Urothelium cell line (cell line): ENCODE results near the gene AGAP1.

Source experiments
- DNase-seq: peaks from one replicate; pipeline ENCODE4 v3.0.0; 2011; ENCODE audit warnings: low spot score, mixed read lengths
- FAIRE-seq: peaks from 2 replicates; lab custom pipeline; 2011; peaks lifted over from hg19 to GRCh38; lab: Jason Lieb, UNC

Gene AGAP1

DNA sequence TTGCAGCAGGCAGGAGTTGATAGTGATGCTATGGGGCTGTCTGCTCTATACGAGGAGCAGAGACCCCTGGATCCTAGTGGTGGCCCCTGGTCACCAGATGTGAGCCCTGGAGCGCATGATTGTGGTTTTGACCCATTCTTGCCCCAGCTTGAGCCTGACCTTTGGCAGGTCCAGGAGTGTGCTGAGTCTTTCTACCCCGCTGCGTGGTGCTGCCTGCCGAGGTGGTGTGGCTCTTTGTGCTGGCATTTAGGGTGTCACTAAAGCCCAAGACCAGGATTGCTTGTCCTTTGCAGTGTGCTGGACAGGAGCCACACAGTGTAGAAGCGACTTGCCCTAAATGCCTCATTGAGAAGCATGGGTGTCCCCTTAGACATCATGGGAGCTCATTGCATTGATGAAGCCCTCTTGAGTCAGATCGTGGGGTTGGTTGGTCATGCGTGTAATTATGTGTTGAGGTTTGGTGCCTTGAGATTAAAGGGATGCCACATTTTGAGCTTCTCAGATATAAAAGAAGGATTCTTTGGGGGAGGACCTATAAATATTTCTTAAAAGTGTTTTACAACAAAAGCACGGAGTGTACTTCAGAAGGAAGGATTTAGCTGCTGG is 88.3 kb downstream of the AGAP1 start:
- no peak for FAIRE-seq
- no peak for DNase-seq

DNA sequence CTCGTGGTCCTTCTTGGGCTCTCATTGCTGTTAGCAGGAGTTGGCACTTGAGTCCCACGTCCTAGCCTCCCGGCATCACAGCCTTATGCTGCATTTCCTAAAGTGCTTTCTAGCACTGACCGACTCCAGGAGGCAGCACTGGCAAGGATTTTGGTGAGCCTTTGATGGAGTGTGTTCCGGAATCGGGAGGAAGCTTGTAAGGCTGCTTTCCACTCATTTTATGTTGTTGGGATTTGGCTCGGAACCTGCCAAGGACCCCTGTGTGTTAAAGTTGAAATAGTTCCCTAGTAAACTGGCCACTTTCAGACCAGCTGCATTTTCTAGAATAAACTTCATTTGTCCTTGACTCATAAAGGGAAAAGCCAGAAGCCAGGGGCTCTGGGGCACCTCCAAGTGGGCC is 88.9 kb downstream of the AGAP1 start:
- no peak for FAIRE-seq

DNA sequence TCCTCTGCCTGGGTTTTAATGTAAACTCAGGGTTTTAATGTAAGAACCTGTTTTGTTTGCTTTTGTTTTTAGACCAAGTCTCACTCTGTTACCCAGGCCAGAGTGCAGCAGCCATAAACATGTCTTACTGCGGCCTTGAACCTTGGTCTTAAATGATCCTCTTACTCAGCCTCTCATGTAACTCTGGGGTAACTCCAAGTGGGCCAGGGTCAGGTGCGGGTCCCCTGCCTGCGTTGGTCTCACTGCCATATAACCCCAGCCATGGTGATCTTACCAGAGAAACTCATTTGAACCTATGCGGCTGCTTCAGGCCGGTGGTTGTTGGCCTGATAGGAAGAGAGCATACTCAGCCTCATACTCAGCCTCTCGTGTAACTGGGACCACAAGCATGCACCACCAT is 89.3 kb downstream of the AGAP1 start:
- DNase-seq = no peak
- no peak for FAIRE-seq

More for the DNA sequence above, 88.9 kb downstream of the AGAP1 start:
- DNase-seq = no peak

DNA sequence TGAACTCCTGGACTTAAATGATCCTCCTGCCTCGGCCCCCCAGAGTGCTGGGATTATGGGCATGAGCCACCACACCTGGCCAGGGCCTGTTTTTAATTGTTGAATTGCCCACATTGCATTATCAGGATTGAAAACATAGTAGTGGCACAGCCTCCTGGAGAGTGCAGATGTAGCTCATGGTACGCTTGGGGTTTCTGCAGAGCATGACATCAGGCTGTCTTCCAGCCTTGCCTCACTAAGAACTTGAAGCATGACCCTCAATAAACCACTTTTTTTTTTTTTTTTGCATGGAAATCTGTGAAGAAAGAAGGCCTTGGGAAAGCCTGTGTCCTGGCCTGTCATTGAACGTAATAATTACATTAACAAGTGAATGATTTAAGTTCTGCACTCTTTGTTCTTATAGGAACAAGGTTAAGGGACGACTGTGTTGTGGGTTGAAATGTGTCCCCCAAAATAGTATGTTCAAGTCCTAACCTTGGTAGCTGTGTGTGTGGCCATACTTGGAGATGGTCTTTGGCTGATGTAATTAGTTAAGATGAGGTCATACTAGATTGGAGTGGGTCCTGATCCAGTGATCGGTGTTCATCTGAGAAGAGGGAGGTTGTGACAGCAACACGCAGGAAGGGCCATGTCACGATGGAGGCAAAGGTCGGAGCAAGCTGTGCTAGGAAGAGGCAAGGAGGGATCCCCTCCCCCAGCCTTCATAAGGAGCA is 90.2 kb downstream of the AGAP1 start:
- no peak for FAIRE-seq

DNA sequence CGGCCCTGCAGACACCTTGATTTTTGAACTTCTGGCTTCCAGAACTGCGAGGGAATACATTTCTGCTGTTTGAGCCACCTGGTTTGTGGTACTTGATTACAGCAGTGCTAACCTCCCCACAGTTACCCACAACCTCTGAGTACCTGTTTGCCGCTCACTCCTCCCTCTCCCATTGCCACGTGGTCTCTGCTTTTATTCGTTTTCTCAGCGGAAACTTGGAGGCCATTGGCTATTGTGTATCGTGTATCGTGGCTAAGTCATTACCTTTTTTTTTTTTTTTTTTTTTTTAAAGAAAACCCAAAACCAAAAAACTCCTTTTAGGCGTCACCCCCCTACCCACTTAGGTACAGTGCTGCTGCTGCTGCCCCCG is 90.8 kb downstream of the AGAP1 start:
- DNase-seq (no peak), FAIRE-seq (no peak)

More for the DNA sequence above, 90.2 kb downstream of the AGAP1 start:
- DNase-seq = no peak

DNA sequence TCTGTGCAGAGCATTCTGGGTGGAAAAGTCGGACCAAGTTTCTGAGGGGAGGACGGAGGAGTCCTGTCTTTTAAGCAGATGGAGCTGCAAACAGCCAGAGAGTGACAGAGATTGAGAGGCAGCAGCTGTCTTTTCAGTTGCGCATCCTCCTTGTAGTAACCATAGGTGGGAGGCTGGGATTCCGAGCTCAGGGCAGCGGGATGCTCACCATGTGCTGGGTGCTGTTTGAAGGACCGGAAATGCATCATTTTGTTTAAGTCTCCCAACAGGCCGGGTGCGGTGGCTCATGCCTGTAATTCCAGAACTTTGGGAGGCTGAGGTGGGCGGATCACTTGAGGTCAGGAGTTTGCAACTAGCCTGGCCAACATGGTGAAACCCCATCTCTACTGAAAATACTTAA is 93.4 kb downstream of the AGAP1 start:
- FAIRE-seq (no peak), DNase-seq (no peak)

DNA sequence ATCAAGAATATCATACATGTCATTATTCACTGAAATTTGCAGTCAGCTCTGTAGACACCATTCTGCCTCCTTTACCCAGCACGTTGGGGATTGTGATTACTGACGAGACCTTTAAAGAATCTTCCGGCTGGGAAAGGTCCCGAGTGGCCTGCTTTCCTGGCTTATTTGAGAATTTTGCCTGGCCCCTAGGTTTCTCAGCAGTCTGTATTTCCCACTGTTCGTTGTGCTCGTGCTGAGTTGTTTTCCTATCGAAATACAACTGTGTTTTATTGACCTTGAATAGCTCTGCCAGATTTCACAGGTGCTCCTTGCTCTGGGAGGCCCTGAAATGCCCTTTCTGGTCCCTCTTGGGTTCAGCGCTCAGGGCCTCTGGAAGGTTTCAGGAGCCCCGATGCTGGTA is 94.9 kb downstream of the AGAP1 start:
- no peak for FAIRE-seq
- no peak for DNase-seq

DNA sequence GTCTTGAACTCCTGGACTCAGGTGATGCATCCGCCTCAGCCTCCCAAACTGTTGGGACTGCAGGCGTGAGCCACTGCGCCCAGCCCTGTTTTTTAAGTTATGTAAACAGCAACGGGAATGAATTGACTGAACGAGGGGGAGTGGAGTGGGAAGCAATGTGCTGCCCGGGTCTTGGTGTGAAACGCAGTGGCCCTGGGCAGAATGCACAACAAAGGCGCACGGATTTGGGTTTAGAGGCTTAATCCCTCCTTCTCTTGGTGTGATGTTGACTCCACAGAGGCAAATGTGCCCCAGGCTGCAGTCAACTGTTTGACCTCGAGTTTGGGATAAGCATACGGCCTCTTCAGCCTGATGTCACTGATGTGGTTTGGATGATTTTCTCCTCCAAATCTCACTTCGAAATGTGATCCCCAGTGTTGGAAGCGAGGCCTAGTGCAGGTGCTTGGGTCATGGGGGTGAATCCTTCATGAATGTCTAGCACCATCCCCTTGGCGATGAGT is 97.4 kb downstream of the AGAP1 start:
- no peak for DNase-seq
- no peak for FAIRE-seq

DNA sequence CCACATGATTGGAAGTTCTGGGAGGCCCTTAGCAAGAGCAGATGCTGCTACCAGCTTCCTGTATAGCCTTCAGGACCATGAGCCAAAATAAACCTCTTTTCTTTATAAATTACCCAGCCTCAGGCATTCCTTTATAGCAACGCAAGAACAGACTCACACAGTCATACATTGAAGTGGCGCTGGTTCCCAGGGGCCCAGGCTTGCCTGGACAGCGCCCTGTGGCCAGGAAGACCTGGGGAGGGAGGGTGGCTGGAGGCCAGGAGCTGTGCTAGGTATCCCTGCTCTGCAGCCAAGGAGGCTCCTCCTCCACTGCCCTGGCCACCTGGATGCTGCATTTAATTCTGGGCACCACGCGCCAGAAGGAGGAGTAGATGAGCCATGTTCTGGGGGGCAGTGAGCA is 98.1 kb downstream of the AGAP1 start:
- peak; percentile 67 for DNase-seq
- no peak for FAIRE-seq

DNA sequence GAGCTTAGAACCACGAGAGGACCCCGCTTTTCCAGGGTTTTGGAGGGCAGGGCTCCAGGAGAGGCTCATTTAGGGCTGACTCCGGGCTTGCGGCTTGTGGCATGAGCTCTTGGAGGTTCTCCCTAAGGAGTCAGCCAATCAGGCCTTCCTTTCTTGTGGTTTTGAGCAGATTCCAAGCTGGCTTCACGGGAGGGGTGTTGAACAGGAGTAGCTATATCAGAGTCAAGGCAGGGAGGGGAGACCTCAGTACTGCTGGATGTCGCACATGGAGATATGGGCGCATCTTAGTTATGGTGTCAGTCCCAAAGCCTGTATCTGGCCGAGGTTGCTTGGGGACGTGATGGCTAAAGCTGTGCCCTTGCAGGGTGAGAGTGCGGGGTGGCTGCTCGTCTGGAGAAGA is 98.6 kb downstream of the AGAP1 start:
- DNase-seq (peak; percentile 65), FAIRE-seq (no peak)

DNA sequence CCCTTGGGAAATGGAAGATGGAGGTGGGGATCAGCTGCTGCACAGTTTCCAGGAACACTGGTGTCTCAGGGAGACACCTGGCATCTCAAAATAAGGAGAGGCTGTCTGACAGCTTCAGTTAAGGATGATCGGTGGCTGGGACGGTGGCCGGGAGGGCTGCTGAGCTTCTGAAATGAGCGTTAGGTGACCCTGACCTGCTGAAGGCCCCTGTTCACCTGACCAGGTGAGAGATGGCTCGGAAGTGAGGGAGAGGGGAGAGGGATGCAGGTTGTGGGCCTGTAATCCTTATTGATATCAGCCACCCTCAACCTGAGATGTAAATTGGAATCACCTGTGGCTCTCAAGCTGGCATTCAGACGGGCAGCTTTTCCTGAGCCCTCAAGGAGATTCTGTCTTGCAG is 99.0 kb downstream of the AGAP1 start:
- DNase-seq = no peak
- FAIRE-seq = no peak

DNA sequence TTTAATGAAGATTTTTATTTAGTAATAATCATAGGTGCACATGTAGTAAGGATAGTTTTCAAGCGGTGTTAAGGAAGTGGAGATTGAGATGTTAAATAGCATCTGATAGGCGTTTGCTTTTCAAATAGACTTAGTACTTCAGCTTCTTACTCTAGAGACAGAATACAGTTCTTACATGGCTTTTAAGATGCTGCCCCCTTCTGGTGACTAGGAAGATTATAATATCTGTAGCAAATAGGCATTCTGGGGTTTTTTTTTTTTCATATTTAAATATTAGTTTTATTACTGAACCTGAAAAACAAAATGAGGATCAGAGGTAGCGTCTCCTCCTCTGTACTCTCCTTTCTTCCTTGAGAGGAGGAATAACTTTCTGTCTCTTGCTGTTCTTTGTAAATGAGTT is 100.2 kb downstream of the AGAP1 start:
- DNase-seq (peak; percentile 60), FAIRE-seq (no peak)

DNA sequence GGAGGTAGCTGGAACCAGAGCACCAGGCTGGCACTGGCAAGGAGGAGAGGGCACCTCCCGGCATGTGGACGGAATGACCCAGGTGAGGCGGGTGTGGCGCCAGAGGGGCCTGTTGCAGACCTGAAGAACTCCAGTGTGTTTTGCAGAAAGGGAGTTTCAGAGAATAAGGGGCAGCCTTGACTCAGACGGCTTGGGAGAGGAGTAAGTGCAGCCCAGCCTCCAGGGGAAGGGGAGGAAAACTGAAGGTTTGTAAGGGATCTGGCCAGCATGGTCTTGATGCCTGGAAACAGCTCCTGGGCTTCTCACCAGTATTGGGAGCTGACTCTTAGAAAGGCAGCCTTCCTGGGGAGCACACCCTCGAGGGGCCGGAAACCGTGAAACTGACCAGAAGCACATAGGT is 101.1 kb downstream of the AGAP1 start:
- no peak for DNase-seq
- no peak for FAIRE-seq

DNA sequence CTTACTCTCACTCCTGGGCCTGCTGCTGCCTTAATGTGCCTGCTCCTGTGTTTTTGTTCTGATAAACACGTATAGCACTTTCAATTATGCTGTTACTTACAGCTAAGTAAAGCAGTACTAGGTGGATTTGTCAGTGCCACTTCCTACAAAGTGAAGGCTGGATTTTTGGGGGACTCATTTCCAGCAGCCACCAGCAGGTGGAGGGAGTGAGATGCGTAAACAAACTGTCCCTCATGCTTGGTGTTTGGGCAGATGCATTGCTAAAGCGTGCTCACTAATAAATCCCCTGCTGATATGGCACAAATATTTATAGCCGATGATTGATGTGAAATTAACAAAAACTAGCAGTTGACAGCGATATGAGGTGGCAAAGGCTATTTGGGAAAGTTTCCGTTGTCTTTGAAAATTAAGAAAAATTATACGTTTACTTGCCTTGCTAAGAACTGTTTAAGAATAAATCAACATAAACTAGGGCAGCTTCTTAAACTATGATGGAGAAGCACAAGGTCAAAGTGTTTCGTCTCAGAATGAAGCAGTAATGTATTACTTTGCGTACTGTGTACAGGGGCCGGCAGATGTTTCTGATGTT is 101.7 kb downstream of the AGAP1 start:
- FAIRE-seq (peak; percentile 32), DNase-seq (peak; percentile 64)

DNA sequence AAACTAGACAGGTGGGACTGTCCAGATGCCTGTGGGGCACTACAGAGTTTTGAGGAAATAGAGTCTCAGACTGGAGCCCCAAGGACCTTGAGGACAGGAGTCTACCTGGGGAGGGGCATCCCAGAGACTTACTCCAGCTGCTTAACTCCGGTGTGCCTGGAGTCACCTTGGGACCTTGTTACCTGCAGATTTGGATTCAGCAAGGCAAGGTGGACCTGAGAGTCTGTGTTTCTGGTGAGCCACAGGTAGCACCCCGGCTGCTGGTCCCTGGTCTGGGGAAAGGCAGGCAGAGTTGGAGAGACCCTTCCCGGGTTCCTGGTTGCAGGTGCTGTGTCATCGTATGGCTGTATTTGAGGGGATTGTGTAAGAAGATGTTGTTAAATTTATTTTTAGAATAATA is 102.4 kb downstream of the AGAP1 start:
- FAIRE-seq = no peak
- DNase-seq = no peak

DNA sequence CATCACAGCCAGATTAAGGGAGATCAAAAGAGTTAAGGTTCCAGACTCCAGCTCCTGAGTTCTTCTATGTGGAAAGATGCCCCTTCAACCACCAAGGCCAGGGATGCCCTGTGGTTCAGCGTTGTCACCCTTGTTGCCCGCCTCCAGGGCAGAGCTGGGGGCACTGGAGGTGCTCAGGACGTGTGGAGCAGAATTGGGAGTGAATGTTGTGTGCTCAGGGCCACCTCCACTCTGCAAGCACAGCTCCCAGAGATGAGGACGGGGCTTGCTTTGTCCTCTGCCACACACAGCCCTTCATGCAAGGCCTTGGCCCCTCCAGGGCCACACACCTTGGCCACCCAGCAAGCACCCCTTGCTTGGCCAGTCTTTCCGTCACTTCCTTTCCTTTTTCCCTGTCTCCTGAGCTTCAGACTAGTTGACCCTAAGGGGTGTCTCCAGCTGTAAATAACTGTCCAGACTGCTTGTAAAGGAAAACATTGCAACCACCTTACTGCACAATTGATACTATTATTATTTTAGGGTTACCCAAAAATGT is 103.3 kb downstream of the AGAP1 start:
- DNase-seq (no peak), FAIRE-seq (no peak)

DNA sequence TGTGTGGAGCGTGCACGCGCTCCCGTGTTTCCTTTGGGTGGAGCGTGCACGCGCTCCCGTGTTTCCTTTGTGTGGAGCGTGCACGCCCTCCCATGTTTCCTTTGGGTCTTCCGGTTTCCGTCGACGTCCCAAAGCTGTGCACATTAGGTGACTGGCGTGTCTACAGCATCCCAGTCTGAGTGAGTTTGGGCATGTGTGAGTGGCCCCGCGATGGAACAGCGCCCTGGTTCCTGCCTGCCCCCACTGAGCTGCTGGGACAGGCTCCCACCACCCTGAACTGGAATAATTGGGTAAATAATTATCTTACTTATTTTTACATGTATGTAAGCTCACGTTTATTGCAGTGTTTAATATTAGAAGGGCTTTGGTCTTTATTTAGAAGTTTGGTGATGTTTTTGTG is 104.2 kb downstream of the AGAP1 start:
- no peak for FAIRE-seq

DNA sequence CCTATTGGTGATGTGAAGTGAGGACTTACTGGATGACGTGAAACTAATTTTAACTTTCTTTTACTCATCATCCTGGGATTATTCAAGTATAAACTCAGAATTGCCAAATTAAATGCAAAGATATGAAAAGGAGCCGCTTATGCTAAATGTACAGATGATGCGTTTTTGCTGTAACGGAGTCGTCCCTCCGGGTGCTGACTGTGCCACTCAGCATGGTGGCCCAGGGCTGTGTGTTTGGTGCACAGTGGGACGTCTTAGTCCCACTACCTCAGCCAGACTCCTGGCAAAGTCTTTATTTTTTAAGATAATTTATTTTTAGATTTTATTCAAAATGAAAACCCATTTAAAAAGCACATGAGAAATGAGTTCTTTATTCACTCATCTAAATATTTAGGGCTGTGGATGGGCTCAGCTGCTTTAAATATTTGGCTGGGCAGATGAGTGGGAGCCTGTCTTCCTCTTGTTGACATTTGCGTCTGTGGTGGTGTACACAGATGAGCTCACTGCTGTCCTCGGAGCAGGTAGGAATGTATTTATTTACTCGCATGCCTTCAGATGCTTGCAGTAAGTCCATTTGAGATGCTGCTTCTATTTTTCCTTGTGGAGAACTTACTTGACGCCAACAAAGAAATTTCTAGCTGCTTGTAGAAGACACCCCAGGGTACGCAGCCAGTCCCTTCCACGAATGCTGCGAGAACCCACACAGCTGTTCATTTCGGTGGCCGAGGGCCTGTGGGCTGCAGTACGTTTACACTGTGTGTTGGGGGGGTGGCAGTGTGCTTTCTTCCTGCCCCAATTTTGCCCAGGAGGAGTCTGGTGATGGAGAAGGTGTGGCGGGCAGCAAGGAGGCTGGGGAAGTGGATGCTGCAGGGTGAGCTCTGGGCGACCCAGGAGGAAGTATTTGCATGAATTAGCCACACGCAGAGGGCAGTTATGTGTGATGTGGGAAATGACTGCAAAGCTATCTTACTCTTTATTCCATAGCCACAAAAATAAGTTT is 105.0 kb downstream of the AGAP1 start:
- FAIRE-seq = no peak
- no peak for DNase-seq

More for the DNA sequence above, 104.2 kb downstream of the AGAP1 start:
- no peak for DNase-seq

DNA sequence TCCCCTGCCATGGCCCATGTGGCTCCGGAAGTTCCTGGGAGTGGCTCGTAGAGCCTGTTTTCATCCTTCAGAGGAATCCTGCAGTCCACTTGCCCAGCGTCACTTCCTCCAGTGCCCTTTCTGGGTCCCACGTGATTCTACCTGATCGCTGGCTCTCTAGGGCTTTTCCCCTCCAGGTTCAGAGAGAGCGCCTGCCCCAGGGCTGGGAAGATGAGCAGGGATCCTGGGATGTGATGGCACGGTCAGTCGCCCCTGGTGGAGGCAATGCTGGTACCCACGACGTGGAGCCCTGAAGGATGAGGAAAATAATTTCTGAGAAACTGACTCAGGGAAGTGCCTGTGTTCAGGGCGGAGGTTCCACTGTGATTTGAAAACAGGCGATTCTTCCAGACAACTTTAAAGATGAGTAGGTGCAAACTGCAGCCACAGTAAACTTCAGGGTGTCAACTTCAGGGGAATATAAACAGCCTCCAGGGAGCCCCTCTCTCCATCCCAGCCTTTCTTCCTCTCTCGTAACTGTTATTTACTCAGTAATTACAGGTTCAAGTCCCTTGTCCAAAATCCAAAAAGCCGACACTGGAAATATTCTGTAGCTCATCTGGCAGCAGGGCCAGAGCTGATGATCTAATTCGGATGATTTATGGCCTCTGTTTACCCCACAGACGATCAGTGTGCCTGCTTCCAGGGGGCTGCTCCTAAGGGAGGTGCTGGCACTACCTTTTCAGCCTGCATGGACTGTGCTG is 105.9 kb downstream of the AGAP1 start:
- FAIRE-seq = no peak
- DNase-seq = no peak

DNA sequence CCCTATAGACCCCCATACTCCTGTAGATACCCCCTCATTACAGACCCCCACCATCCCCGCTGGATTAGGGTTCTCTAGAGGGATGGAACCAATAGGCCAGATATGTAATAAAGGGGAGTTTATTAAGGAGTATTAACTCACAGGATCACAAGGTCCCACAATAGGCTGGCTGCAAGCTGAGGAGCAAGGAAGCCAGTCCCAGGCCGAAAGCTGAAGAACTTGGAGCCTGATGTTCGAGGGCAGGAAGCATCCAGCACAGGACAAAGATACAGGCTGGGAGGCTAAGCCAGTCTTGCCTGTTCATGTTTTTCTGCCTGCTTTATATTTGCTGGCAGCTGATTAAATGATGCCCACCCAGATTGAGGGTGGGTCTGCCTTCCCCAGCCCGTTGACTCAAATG is 106.6 kb downstream of the AGAP1 start:
- no peak for DNase-seq
- no peak for FAIRE-seq
